PC-9 (cell line): ENCODE results near the gene BRINP2. TPM values are rescaled to one million over a fixed set of nuclear protein-coding genes. Genes with fewer than 3 reads are reported as not detected.

Experiments used
- BruUV-seq: library from RNA; stranded (reverse); fragments of 400-500 nt; replicated peaks from 2 replicates; lab custom pipeline; 2021; lab: Mats Ljungman, UMichigan
- CTCF ChIA-PET: fragments of 300-600 bp; sonication (Branson Sonifier 250); formaldehyde crosslinking; loops from one replicate; lab custom pipeline; 2022; ENCODE audit warnings: antibody characterized with exemption; lab: Charles Lee
- POLR2A ChIA-PET: fragments of 300-600 bp; sonication (Branson Sonifier 250); formaldehyde crosslinking; loops from one replicate; lab custom pipeline; 2022; ENCODE audit warnings: antibody characterized with exemption; ENCODE audit not compliant: unreplicated experiment; lab: Charles Lee
- DNase-seq, 2 experiments: peaks; one replicate each; pipeline versions ENCODE4 v3.0.0 to v3.0.0-alpha.2; 2015 to 2022; ENCODE audit warnings: mixed read lengths in 1 of 2
- H2AFZ ChIP-seq: fragments of 200-600 bp; sonication (generic); 2 replicates; pipeline ENCODE4 v1.8.1; 2017; ENCODE audit warnings: antibody characterized with exemption
- H3F3A ChIP-seq: fragments of 200-600 bp; sonication (generic); 2 replicates; pipeline ENCODE4 v1.8.1; 2017; ENCODE audit warnings: antibody characterized with exemption, mild to moderate bottlenecking, low read depth; ENCODE audit not compliant: insufficient read depth
- H3K27ac ChIP-seq: fragments of 200-600 bp; sonication (generic); 2 replicates; pipeline ENCODE4 v1.6.1; 2016; ENCODE audit warnings: mixed run types
- H3K27me3 ChIP-seq: fragments of 200-600 bp; sonication (generic); 2 replicates; pipeline ENCODE4 v1.6.1; 2016; ENCODE audit warnings: low read depth, mixed run types; ENCODE audit not compliant: insufficient read depth
- H3K36me3 ChIP-seq: fragments of 200-600 bp; sonication (generic); 2 replicates; pipeline ENCODE4 v1.6.1; 2016; ENCODE audit warnings: low read depth, mixed run types
- H3K4me1 ChIP-seq: fragments of 200-600 bp; sonication (generic); replicated peaks from 2 replicates; pipeline ENCODE4 v1.6.1; 2016; ENCODE audit warnings: mixed run types; ENCODE audit not compliant: insufficient read depth
- H3K4me2 ChIP-seq: fragments of 200-600 bp; sonication (generic); 2 replicates; pipeline ENCODE4 v1.6.1; 2017; ENCODE audit warnings: mixed run types
- H3K4me3 ChIP-seq: fragments of 200-600 bp; sonication (generic); 2 replicates; pipeline ENCODE4 v1.6.1; 2016; ENCODE audit warnings: mixed run types
- H3K79me2 ChIP-seq: fragments of 200-600 bp; sonication (generic); 2 replicates; pipeline ENCODE4 v1.6.1; 2017; ENCODE audit warnings: low read depth, mixed run types
- H3K9me2 ChIP-seq: fragments of 200-600 bp; sonication (generic); 2 replicates; pipeline ENCODE4 v1.8.1; 2017; ENCODE audit warnings: mild to moderate bottlenecking; ENCODE audit not compliant: insufficient read depth
- H3K9me3 ChIP-seq: fragments of 200-600 bp; sonication (generic); 2 replicates; pipeline ENCODE4 v1.8.1; 2016; ENCODE audit warnings: low read depth; ENCODE audit not compliant: insufficient read depth
- H4K20me1 ChIP-seq: fragments of 200-600 bp; sonication (generic); 2 replicates; pipeline ENCODE4 v1.8.1; 2017; ENCODE audit not compliant: insufficient read depth
- EZH2 ChIP-seq: fragments of 200-600 bp; sonication (generic); IDR thresholded peaks from 2 replicates; pipeline ENCODE4 v1.8.0; 2017; ENCODE audit warnings: antibody characterized with exemption, low read depth
- intact Hi-C: fragments of 100-400 bp; cut with micrococcal nuclease; formaldehyde crosslinking; loops from one replicate; pipeline ENCODE4 v1.10.0; 2022; ENCODE audit not compliant: unreplicated experiment
- total RNA-seq: library from RNA; stranded (reverse); gene quantifications from 2 replicates; pipeline ENCODE4 v1.2.3, GENCODE V29; 2021
- TF ChIP-seq, protein P1 (sequence below): fragments of 200-600 bp; sonication (generic); conservative IDR thresholded peaks from 2 replicates; pipeline ENCODE4 v1.6.1; 2017; ENCODE audit warnings: mixed run types, antibody characterized with exemption, mild to moderate bottlenecking, moderate library complexity

BRINP2 gene
- total RNA-seq, 1 experiment from 2014 or later = not detected

DNA sequence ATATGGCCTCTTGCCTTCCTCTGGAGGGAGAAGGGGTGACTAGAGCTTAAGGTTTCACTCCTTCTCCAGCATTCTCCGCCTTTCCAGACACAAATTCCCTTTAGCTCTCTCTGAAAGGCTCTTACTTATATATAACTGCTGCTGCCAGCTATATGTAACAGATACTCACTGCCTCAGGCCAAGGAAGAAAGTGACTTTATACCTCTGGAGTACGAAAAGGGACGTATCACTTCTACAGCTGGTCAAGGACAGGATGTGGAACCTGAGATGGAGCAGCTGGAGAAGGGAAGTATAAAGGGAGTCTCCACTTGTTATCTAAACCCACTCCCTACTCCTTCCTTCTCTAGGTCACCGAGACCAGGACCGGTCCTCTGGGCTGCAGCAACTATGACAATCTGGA lies 102.4 kb downstream of the BRINP2 start:
- CTCF ChIA-PET = no interaction called here
- Histone ChIP-seq H2AFZ (no peak overlapping the region), H3K27ac (no peak overlapping the region), H3K9me3 (no peaks in the 10 kb centered on the region), H3K36me3 (no peaks in the 10 kb centered on the region), H3K79me2 (no peaks in the 10 kb centered on the region), H3K9me2 (no peaks in the 10 kb centered on the region), H4K20me1 (no peaks in the 10 kb centered on the region), H3K27me3 (no peaks in the 10 kb centered on the region), H3F3A (no peaks in the 10 kb centered on the region), H3K4me3 (no peak overlapping the region), H3K4me1 (no peaks in the 10 kb centered on the region), H3K4me2 (no peak overlapping the region)
- intact Hi-C loops = no loop called here
- TF ChIP-seq EZH2 = no peak
- TF ChIP-seq, protein P1, sequence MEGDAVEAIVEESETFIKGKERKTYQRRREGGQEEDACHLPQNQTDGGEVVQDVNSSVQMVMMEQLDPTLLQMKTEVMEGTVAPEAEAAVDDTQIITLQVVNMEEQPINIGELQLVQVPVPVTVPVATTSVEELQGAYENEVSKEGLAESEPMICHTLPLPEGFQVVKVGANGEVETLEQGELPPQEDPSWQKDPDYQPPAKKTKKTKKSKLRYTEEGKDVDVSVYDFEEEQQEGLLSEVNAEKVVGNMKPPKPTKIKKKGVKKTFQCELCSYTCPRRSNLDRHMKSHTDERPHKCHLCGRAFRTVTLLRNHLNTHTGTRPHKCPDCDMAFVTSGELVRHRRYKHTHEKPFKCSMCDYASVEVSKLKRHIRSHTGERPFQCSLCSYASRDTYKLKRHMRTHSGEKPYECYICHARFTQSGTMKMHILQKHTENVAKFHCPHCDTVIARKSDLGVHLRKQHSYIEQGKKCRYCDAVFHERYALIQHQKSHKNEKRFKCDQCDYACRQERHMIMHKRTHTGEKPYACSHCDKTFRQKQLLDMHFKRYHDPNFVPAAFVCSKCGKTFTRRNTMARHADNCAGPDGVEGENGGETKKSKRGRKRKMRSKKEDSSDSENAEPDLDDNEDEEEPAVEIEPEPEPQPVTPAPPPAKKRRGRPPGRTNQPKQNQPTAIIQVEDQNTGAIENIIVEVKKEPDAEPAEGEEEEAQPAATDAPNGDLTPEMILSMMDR = no peak
- no TSS peak for BruUV-seq
- no peak for DNase-seq
- POLR2A ChIA-PET = no interaction called here

DNA sequence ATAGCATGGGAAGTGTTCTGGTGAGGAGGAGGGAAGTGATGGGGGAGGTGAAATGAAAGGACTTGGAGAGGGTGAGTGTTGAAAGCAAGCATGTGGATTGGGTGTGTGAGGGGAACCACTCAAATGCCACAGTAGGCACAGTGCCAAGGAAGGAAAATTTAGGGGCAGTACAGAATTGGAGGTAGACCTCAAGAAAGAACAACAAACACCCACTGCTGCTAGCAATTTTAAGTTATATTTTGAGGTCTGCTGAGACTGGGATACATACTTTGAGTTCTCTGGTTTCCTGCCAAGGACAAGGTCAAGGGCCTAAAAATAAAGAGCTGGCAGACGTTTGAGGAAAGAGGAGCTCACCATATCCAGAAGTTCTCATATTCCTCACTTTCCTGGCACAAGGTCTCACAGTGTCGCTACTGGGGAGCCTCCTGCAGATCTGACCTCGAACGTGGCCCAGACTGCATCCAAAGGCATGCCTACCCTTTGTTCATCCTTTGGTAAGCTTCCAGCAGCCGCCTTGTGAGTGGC lies 104.0 kb downstream of the BRINP2 start:
- CTCF ChIA-PET = no interaction called here
- Histone ChIP-seq H3K36me3 (no peaks in the 10 kb centered on the region), H3K9me3 (no peaks in the 10 kb centered on the region), H3K79me2 (no peaks in the 10 kb centered on the region), H3K27me3 (no peaks in the 10 kb centered on the region), H3F3A (no peaks in the 10 kb centered on the region), H3K27ac (no peak overlapping the region), H2AFZ (no peak overlapping the region), H3K4me2 (no peak overlapping the region), H3K4me3 (no peak overlapping the region), H3K4me1 (no peaks in the 10 kb centered on the region), H4K20me1 (no peaks in the 10 kb centered on the region), H3K9me2 (no peaks in the 10 kb centered on the region)
- POLR2A ChIA-PET = no interaction called here
- no peak for DNase-seq
- intact Hi-C loops = no loop called here
- no TSS peak for BruUV-seq
- TF ChIP-seq EZH2 = no peak
- TF ChIP-seq, protein P1 = no peak

DNA sequence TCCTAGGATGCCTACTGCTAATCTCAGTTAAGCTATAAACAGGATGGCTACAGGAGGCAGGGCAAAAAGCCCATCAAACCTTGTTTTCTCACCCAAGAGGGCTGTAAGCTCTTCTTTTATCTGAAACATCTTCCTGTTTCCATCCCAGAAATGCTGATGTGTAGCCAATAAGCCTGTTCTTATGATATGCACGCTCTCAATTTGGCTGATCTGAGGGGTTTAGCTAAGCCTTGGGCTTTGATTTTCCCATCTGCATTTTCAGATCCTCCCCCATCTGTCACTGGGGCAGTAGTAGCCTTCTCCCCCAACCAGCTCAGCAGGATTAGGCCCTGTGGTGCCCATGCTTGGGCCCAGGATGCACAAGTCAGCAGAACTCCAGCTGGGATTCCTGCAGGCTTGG lies 105.0 kb downstream of the BRINP2 start:
- intact Hi-C loops = no loop called here
- no peaks in the 10 kb centered on the region for H3K9me3 ChIP-seq
- DNase-seq = no peak
- H3K4me2 ChIP-seq = no peak overlapping the region
- TF ChIP-seq EZH2 = no peak
- TF ChIP-seq, protein P1 = no peak
- H3F3A ChIP-seq = no peaks in the 10 kb centered on the region
- H3K79me2 ChIP-seq = no peaks in the 10 kb centered on the region
- ChIA-PET CTCF (no interaction called here), POLR2A (no interaction called here)
- peaks cover 5% of the 10 kb centered on the region; the same call in 1 of the 2 replicates for H3K27me3 ChIP-seq
- H4K20me1 ChIP-seq = no peaks in the 10 kb centered on the region
- H3K4me3 ChIP-seq = no peak overlapping the region
- no peaks in the 10 kb centered on the region for H3K36me3 ChIP-seq
- no peaks in the 10 kb centered on the region for H3K4me1 ChIP-seq
- no peaks in the 10 kb centered on the region for H3K9me2 ChIP-seq
- BruUV-seq = no TSS peak
- no peak overlapping the region for H3K27ac ChIP-seq
- no peak overlapping the region for H2AFZ ChIP-seq
